Measurements from ENCODE around the gene DEPDC1B. TPM values are rescaled to one million over a fixed set of nuclear protein-coding genes. Genes with fewer than 3 reads are reported as not detected.
"Not testable (repeated sequence)": the region's sequence is repeated elsewhere in the genome, so short reads cannot be mapped to it uniquely, and the experiment has no call there.

DEPDC1B gene
- total RNA-seq, 2 donors from 2014 or later: 29.5 to 34.5 TPM

DNA sequence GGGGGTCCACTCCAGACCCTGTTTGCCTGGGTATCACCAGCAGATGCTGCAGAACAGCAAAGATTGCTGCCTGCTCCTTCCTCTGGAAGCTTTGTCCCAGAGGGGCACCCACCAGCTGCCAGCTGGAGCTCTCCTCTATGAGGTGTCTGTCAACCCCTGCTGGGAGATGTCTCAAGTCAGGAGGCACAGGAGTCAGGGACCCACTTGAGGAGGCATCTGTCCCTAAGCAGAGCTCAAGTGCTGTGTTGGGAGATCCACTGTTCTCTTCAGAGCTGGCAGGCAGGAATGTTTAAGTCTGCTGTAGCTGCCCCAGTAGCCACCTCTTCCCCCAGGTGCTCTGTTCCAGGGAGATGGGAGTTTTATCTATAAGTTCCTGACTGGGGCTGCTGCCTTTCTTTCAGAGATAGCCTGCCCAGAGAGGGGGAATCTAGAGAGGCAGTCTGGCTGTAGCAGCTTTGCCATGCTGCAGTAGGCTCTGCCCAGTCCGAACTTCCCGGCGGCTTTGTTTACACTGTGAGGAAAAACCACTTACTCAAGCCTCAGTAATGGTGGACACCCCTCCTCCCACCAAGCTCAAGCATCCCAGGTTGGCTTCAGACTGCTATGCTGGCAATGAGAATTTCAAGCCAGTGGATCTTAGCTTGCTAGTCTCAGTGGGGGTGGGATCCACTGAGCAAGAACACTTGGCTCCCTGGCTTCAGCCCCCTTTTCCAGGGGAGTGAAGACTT is 15.4 kb upstream of the DEPDC1B start:
- Mint-ChIP-seq H3K9me3 (peaks cover 6 to 11% of the 10 kb centered on the region in 2 donors), H3K27me3 (ENCODE audit: low read depth) (peaks cover 19% of the 10 kb centered on the region)
- H3K4me3 Mint-ChIP-seq; DNase-seq; ATAC-seq (replicated peaks in 1 of 2); H3K36me3 Mint-ChIP-seq (ENCODE audit: insufficient read depth in 2 of 2); H3K4me1 Mint-ChIP-seq (ENCODE audit: low read depth); H3K27ac Mint-ChIP-seq: not testable (repeated sequence)

DNA sequence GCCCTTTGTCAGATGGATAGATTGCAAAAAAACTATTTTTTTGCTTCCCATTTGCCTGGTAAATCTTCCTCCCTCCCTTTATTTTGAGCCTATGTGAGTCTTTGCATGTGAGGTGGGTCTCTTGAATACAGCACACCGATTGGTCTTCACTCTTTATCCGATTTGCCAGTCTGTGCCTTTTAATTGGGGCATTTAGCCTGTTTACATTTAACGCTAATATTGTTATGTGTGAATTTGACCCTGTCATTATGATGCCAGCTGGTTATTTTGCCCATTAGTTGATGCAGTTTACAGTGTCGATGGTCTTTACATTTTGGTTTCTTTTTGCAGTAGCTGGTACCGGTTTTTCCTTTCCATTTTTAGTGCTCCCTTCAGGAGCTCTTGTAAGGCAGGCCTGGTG is 13.0 kb upstream of the DEPDC1B start:
- Mint-ChIP-seq H3K4me1 (ENCODE audit: low read depth) (no peaks in the 10 kb centered on the region), H3K27me3 (ENCODE audit: low read depth) (peaks cover 22% of the 10 kb centered on the region), H3K4me3 (no peak overlapping the region), H3K36me3 (ENCODE audit: insufficient read depth in 2 of 2) (peaks cover 3 to 7% of the 10 kb centered on the region in 2 donors), H3K27ac (no peak overlapping the region), H3K9me3 (peaks cover 6 to 11% of the 10 kb centered on the region in 2 donors)
- no peak for ATAC-seq (replicated peaks in 1 of 2)
- DNase-seq: no peak

DNA sequence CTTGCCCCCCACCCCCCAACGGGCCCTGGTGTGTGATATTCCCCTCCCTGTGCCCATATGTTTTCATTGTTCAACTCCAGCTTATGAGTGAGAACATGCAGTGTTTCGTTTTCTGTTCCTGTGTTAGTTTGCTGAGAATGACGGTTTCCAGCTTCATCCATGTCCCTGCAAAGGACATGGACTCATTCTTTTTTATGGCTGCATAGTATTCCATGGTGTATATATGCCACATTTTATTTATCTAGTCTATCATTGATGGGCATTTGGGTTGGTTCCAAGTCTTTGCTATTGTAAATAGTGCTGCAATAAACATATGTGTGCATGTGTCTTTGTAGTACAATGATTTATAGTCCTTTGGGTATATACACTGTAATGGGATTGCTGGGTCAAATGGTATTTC is 11.9 kb upstream of the DEPDC1B start:
- H3K9me3 Mint-ChIP-seq; DNase-seq; H3K4me1 Mint-ChIP-seq (ENCODE audit: low read depth); H3K27ac Mint-ChIP-seq; ATAC-seq (replicated peaks in 1 of 2); H3K36me3 Mint-ChIP-seq (ENCODE audit: insufficient read depth in 2 of 2); H3K4me3 Mint-ChIP-seq: not testable (repeated sequence)
- H3K27me3 Mint-ChIP-seq (ENCODE audit: low read depth): peaks cover 21% of the 10 kb centered on the region

DNA sequence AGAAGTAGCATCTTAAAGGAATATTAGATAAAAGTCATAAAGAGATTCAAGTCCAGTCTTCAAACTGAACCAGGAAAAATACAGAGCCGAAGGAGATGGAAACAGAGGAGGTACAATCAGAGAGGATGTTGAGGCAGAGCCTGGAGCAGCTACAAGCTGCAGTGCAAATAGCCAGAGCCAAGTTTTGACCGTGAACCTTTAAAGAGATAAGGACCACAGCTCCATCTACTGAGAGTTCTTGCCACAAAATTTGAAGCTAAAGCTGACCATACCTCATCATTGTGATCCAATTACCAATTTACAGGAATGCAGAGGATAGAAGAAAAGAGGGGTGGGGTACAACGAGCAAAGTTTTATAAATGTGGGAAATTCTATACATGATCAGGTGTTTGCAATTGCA is 10.4 kb upstream of the DEPDC1B start:
- H3K27me3 Mint-ChIP-seq (ENCODE audit: low read depth): peaks cover 13% of the 10 kb centered on the region
- no peak for ATAC-seq (replicated peaks in 1 of 2)
- H3K4me1 Mint-ChIP-seq (ENCODE audit: low read depth): no peaks in the 10 kb centered on the region

DNA sequence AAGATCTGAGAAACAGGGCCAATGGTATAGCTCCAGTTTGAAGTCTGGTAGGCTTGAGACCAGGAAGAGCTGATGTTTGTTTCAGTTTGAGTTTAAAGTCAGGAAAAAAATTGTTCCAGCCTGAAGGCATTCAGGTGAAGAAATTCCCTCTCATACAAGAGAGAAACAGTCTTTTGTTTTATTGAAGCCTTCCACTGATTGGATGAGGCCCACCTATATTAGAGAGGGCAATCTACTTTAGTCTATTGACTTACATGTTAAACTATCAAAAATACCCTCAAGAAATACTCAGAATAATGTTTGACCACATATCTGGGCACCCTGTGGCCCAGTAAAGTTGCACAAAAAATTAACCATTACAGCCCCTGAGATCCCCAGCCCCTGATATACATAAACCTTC is 5.2 kb upstream of the DEPDC1B start:
- no peak for DNase-seq
- Mint-ChIP-seq H3K27me3 (ENCODE audit: low read depth) (peaks cover 8% of the 10 kb centered on the region), H3K4me3 (no peak overlapping the region), H3K9me3 (no peaks in the 10 kb centered on the region), H3K36me3 (ENCODE audit: insufficient read depth in 2 of 2) (peaks cover 0 to 2% of the 10 kb centered on the region in 2 donors), H3K4me1 (ENCODE audit: low read depth) (peaks cover 8% of the 10 kb centered on the region), H3K27ac (no peak overlapping the region)
- ATAC-seq (replicated peaks in 1 of 2): no peak

More for the DNA sequence above, 10.4 kb upstream of the DEPDC1B start:
- no peak for DNase-seq
- Mint-ChIP-seq H3K36me3 (ENCODE audit: insufficient read depth in 2 of 2) (peaks cover 0 to 4% of the 10 kb centered on the region in 2 donors), H3K27ac (no peak overlapping the region), H3K9me3 (peaks cover 4 to 8% of the 10 kb centered on the region in 2 donors), H3K4me3 (no peak overlapping the region)

DNA sequence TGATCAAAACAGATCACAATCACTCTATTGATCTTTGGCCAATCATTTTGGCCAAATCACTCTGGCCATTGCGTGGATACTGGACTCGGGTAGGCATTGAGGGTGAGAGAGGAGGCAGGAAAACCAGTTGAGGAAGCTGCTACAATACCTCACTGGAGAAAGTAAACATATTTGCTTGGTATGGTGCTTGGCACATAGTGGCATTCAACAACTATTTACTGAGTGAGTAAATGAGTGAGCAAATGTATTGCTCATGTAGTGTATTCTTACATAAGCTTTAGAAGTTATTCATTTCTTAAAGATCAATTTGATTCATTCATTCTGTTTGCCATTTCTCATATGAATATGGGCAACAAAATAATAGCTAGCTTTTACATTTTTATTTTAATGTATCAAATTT is 4.0 kb upstream of the DEPDC1B start:
- H3K27ac Mint-ChIP-seq: no peak overlapping the region
- H3K36me3 Mint-ChIP-seq (ENCODE audit: insufficient read depth in 2 of 2): peaks cover 0 to 3% of the 10 kb centered on the region in 2 donors
- ATAC-seq (replicated peaks in 1 of 2): no peak
- H3K4me3 Mint-ChIP-seq: no peak overlapping the region
- H3K9me3 Mint-ChIP-seq: no peaks in the 10 kb centered on the region
- no peak for DNase-seq
- H3K27me3 Mint-ChIP-seq (ENCODE audit: low read depth): peaks cover 8% of the 10 kb centered on the region
- peaks cover 13% of the 10 kb centered on the region for H3K4me1 Mint-ChIP-seq (ENCODE audit: low read depth)

DNA sequence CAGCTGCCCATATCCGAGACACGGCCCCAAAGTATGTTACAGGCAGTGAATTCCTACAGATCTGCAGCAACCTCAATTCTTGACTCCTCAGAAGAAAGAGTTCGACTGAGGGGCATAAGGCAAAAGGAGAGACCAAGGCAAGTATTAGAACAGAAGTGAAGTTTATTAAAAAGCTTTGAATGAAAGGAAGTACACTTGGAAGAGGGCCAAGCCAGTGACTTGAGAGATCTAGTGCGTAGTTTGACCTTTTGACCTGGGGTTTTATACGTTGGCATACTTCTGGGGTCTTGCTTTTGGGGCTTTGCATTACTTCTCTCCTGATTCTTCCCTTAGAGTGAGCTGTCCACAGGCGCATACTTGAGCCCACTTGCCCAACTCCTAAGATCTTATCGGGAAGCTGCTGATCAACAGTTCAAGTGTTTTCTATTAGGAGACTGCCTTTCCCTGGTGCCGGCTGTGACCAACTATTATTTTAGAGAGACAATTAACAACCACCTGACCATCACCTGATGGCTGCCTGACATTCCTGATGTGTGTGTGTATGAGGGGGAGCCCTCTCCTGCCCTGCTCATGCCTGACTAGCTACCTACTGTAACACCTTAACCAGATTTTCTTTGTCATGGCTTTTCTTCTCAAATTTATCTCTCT is 1.5 kb upstream of the DEPDC1B start:
- DNase-seq: no peak
- ATAC-seq (replicated peaks in 1 of 2): no peak
- Mint-ChIP-seq H3K9me3 (no peaks in the 10 kb centered on the region), H3K4me3 (peak overlapping the region in 1 of 2 donors; percentile 28), H3K36me3 (ENCODE audit: insufficient read depth in 2 of 2) (peaks cover 3% of the 10 kb centered on the region in 2 donors), H3K27me3 (ENCODE audit: low read depth) (peaks cover 8% of the 10 kb centered on the region), H3K4me1 (ENCODE audit: low read depth) (peaks cover 30% of the 10 kb centered on the region), H3K27ac (no peak overlapping the region)

DNA sequence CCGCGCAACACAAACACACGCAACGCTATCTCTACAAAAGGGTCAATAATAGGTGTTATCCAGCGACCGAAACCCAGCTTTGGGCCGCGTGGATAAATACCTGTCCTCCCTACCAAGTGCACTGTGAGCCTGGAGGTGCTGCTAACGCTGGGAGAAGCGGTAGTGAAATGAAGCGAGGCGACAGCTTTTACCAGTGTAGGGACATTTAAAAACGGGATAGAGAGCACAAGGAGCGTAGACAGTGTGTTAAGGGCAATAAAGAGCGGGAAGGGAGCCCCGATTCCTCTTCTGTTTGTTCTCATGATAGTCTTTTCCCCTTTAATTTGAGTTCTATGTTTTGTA is 421 bp upstream of the DEPDC1B start:
- Mint-ChIP-seq H3K4me3 (peak overlapping the region; percentile 91 to 98), H3K36me3 (ENCODE audit: insufficient read depth in 2 of 2) (peaks cover 3% of the 10 kb centered on the region in 2 donors), H3K27me3 (ENCODE audit: low read depth) (peaks cover 8% of the 10 kb centered on the region), H3K27ac (peak overlapping the region; percentile 91), H3K9me3 (no peaks in the 10 kb centered on the region), H3K4me1 (ENCODE audit: low read depth) (peaks cover 30% of the 10 kb centered on the region)
- DNase-seq (no peak), ATAC-seq (replicated peaks in 1 of 2) (peak; percentile 12 to 23)

DNA sequence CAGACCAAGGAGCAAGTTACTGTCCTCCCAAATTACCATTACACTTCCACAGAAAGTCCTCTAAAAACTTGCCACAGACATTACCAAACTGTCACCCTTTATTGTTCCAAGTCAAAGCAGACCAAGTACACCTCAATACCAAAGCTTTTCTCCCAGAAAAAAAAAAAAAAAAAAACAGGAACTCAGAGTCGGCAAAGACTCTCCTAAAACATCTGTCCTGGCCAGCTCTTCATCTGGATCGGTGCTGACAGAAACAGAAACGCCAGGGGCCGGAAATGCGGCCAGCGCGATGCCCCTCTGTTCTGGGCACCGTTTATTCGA is 718 bp downstream of the DEPDC1B start:
- Mint-ChIP-seq H3K27me3 (ENCODE audit: low read depth) (peaks cover 8% of the 10 kb centered on the region), H3K4me1 (ENCODE audit: low read depth) (peaks cover 30% of the 10 kb centered on the region), H3K27ac (peak overlapping the region; percentile 91), H3K9me3 (no peaks in the 10 kb centered on the region), H3K4me3 (peak overlapping the region; percentile 91 to 98), H3K36me3 (ENCODE audit: insufficient read depth in 2 of 2) (peaks cover 3 to 5% of the 10 kb centered on the region in 2 donors)
- no peak for DNase-seq
- ATAC-seq (replicated peaks in 1 of 2): no peak

DNA sequence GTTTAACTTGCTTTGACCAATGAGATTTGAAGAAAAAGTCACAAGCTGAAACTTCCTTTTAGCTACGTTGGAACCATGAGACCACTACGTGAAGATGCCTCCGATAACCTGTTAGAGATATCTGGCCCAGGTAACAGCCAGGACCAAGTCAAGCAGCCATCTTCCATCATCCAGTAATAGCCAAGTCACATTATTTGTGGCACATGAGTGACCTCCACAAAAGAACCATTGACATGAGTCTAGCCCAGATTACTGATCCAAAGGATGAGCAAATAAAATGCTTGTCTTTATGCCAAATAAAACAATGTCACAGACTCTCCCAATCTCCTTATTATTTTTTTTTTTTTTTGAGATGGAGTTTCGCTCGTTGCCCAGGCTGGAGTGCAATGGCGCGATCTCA is 1.6 kb downstream of the DEPDC1B start:
- ATAC-seq (replicated peaks in 1 of 2) (no peak), DNase-seq (no peak)
- peaks cover 30% of the 10 kb centered on the region for H3K4me1 Mint-ChIP-seq (ENCODE audit: low read depth)
- peaks cover 3 to 5% of the 10 kb centered on the region in 2 donors for H3K36me3 Mint-ChIP-seq (ENCODE audit: insufficient read depth in 2 of 2)
- H3K9me3 Mint-ChIP-seq: no peaks in the 10 kb centered on the region
- peak overlapping the region; percentile 91 to 98 for H3K4me3 Mint-ChIP-seq
- peaks cover 2% of the 10 kb centered on the region for H3K27me3 Mint-ChIP-seq (ENCODE audit: low read depth)
- H3K27ac Mint-ChIP-seq: no peak overlapping the region

DNA sequence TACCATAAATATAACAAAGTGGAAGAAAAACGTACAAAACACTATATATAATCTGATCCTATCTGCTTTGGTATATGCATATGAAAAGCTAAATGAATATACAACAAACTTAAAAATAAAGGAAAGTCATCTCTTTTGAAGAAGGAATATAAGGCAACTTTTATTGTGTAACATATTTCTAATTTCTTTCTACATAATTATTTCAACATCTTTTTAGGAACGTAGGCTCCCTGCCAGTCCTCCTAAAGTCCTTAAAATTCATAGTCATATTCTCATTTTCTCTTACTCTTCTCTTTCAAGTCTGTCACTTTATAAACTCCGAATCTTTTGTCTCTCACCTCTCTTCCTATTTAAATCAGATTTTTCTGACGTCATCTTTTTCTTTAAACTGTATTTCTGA is 9.6 kb downstream of the DEPDC1B start:
- H3K4me3 Mint-ChIP-seq: no peak overlapping the region

DNA sequence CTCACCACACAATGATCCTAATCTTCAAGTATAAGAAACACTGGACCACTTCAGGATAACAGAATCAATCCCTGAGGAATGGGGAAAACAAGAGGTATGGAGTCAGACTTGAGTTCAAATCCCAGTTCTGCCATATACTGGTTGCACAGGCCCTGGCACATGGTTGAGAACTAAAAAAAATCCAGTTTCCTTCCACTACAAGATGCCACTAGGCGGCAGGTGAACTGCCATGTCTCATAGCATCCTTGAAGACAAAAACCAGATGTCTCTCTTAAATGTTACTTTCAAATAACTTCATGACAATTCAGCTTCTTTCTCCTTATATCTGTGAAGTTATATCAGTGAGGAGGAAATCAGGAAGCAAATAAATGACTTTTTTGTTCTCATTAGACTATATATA is 11.0 kb downstream of the DEPDC1B start:
- Mint-ChIP-seq H3K36me3 (ENCODE audit: insufficient read depth in 2 of 2) (peaks cover 0 to 6% of the 10 kb centered on the region in 2 donors), H3K4me1 (ENCODE audit: low read depth) (no peaks in the 10 kb centered on the region), H3K9me3 (no peaks in the 10 kb centered on the region), H3K27me3 (ENCODE audit: low read depth) (no peaks in the 10 kb centered on the region), H3K4me3 (no peak overlapping the region), H3K27ac (no peak overlapping the region)
- no peak for ATAC-seq (replicated peaks in 1 of 2)
- no peak for DNase-seq

More for the DNA sequence above, 9.6 kb downstream of the DEPDC1B start:
- DNase-seq (no peak), ATAC-seq (replicated peaks in 1 of 2) (no peak)
- Mint-ChIP-seq H3K9me3 (no peaks in the 10 kb centered on the region), H3K27ac (peak overlapping the region; percentile 47), H3K27me3 (ENCODE audit: low read depth) (no peaks in the 10 kb centered on the region), H3K4me1 (ENCODE audit: low read depth) (no peaks in the 10 kb centered on the region), H3K36me3 (ENCODE audit: insufficient read depth in 2 of 2) (peaks cover 0 to 9% of the 10 kb centered on the region in 2 donors)

DNA sequence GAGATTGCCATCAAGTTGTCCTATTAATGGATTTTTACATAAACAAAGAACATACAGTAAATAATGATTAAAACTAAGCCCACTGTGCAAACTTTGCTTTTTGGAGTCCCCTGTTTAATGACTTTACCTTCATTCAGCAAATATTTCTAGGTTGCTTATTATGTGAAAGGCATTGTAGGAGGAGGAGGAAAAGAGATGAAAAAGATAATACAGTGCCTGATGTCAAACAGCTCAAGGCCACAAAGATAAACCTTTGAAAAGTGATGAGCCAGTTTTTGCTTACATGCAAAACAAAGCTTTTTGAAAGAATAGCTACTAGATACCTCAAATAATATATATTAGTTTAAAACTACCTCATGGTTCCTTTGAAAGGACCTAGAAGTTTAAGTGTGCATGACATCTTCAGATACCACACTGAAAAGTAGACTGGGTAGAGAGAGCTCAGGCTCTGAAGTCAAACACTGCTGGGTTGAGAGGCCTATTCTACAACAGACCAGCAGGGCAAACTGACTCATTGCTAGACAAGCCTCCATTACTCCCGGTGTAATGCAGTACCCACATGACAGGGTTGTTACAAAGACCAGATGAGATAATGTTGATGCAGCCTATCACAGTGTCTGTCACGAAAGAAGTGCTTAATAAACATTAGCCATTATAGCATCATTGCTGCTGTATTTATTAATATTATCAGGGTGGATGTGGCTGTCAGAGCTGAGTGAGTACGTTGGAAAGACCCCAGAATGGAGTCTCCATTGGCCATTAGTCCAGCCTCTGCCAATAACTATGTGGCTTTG is 11.8 kb downstream of the DEPDC1B start:
- Mint-ChIP-seq H3K27ac (no peak overlapping the region), H3K4me3 (no peak overlapping the region), H3K36me3 (ENCODE audit: insufficient read depth in 2 of 2) (peaks cover 0 to 5% of the 10 kb centered on the region in 2 donors), H3K27me3 (ENCODE audit: low read depth) (no peaks in the 10 kb centered on the region), H3K4me1 (ENCODE audit: low read depth) (no peaks in the 10 kb centered on the region), H3K9me3 (no peaks in the 10 kb centered on the region)
- ATAC-seq (replicated peaks in 1 of 2) (peak; percentile 68 to 83), DNase-seq (no peak)

Data from activated T-cell treated with anti-CD3 and anti-CD28 coated beads, Interleukin-2, amount 50 U/mL, for 72 hours (primary cell).